ENCODE results near the gene LAMA3. TPM values are rescaled to one million over a fixed set of nuclear protein-coding genes. Genes with fewer than 3 reads are reported as not detected.

LAMA3 gene
- total RNA-seq, 1 experiment from 2014 or later = 34.6 TPM

GRCh38 chr18:23664674-23665073 lies 24.6 kb upstream of the LAMA3 start:
- Histone ChIP-seq H3K4me1 (no peaks in the 10 kb centered on the region), H3K9me3 (no peaks in the 10 kb centered on the region), H3K27me3 (replicated peaks; ENCODE audit: control insufficient read depth, insufficient read depth, low read length) (no peaks in the 10 kb centered on the region), H3K4me3 (ENCODE audit: low read depth, low read length) (no peak overlapping the region), H3K36me3 (ENCODE audit: control insufficient read depth, insufficient read depth, low read length) (no peaks in the 10 kb centered on the region)
- Mint-ChIP-seq H3K36me3 (ENCODE audit: insufficient read depth, unreplicated experiment) (no peaks in the 10 kb centered on the region), H3K27ac (ENCODE audit: unreplicated experiment) (no peak overlapping the region), H3K9me3 (ENCODE audit: unreplicated experiment) (no peaks in the 10 kb centered on the region), H3K4me3 (ENCODE audit: unreplicated experiment) (no peak overlapping the region), H3K27me3 (ENCODE audit: insufficient read depth, unreplicated experiment) (no peaks in the 10 kb centered on the region), H3K4me1 (ENCODE audit: low read depth, unreplicated experiment) (peaks cover 21% of the 10 kb centered on the region)
- no peak for TF ChIP-seq CTCF (IDR thresholded peaks at IDR 0.05; ENCODE audit: insufficient read depth in 1 of 2, low read depth in 1 of 2, low read length in 1 of 2, severe bottlenecking in 1 of 2, unreplicated experiment in 1 of 2)
- no TSS peak for BruUV-seq (replicated peaks)
- intact Hi-C loops (cut with micrococcal nuclease; ENCODE audit: unreplicated experiment) = no loop called here
- ChIA-PET CTCF (no interaction called here), POLR2A (no interaction called here)
- no peak for DNase-seq

GRCh38 chr18:23667114-23667513 lies 22.1 kb upstream of the LAMA3 start:
- TF ChIP-seq CTCF (IDR thresholded peaks at IDR 0.05; ENCODE audit: insufficient read depth in 1 of 2, low read depth in 1 of 2, low read length in 1 of 2, severe bottlenecking in 1 of 2, unreplicated experiment in 1 of 2) = peak in 1 of 2 experiments; percentile 13
- H3K27me3 Mint-ChIP-seq (ENCODE audit: insufficient read depth, unreplicated experiment) = no peaks in the 10 kb centered on the region
- intact Hi-C loops (cut with micrococcal nuclease; ENCODE audit: unreplicated experiment) = no loop called here

GRCh38 chr18:23668731-23669130 lies 20.5 kb upstream of the LAMA3 start:
- no peaks in the 10 kb centered on the region for H3K9me3 Mint-ChIP-seq (ENCODE audit: unreplicated experiment)
- Histone ChIP-seq H3K4me3 (ENCODE audit: low read depth, low read length) (no peak overlapping the region), H3K36me3 (ENCODE audit: control insufficient read depth, insufficient read depth, low read length) (no peaks in the 10 kb centered on the region), H3K4me1 (no peaks in the 10 kb centered on the region), H3K9me3 (no peaks in the 10 kb centered on the region), H3K27me3 (replicated peaks; ENCODE audit: control insufficient read depth, insufficient read depth, low read length) (no peaks in the 10 kb centered on the region)
- no peak for DNase-seq
- POLR2A ChIA-PET = no interaction called here
- no TSS peak for BruUV-seq (replicated peaks)
- H3K4me3 Mint-ChIP-seq (ENCODE audit: unreplicated experiment) = no peak overlapping the region
- H3K4me1 Mint-ChIP-seq (ENCODE audit: low read depth, unreplicated experiment) = peaks cover 7% of the 10 kb centered on the region
- H3K27ac Mint-ChIP-seq (ENCODE audit: unreplicated experiment) = no peak overlapping the region
- intact Hi-C loops (cut with micrococcal nuclease; ENCODE audit: unreplicated experiment) = no loop called here
- TF ChIP-seq CTCF (IDR thresholded peaks at IDR 0.05; ENCODE audit: insufficient read depth in 1 of 2, low read depth in 1 of 2, low read length in 1 of 2, severe bottlenecking in 1 of 2, unreplicated experiment in 1 of 2) = no peak
- H3K27me3 Mint-ChIP-seq (ENCODE audit: insufficient read depth, unreplicated experiment) = no peaks in the 10 kb centered on the region
- CTCF ChIA-PET = no interaction called here
- no peaks in the 10 kb centered on the region for H3K36me3 Mint-ChIP-seq (ENCODE audit: insufficient read depth, unreplicated experiment)

More at GRCh38 chr18:23667114-23667513, 22.1 kb upstream of the LAMA3 start:
- Mint-ChIP-seq H3K9me3 (ENCODE audit: unreplicated experiment) (no peaks in the 10 kb centered on the region), H3K4me1 (ENCODE audit: low read depth, unreplicated experiment) (peaks cover 14% of the 10 kb centered on the region), H3K36me3 (ENCODE audit: insufficient read depth, unreplicated experiment) (no peaks in the 10 kb centered on the region), H3K4me3 (ENCODE audit: unreplicated experiment) (no peak overlapping the region), H3K27ac (ENCODE audit: unreplicated experiment) (no peak overlapping the region)
- ChIA-PET CTCF (no interaction called here), POLR2A (no interaction called here)
- no peak for DNase-seq
- H3K36me3 ChIP-seq (ENCODE audit: control insufficient read depth, insufficient read depth, low read length) = no peaks in the 10 kb centered on the region
- H3K4me3 ChIP-seq (ENCODE audit: low read depth, low read length) = no peak overlapping the region
- no TSS peak for BruUV-seq (replicated peaks)
- no peaks in the 10 kb centered on the region for H3K9me3 ChIP-seq
- H3K27me3 ChIP-seq (replicated peaks; ENCODE audit: control insufficient read depth, insufficient read depth, low read length) = no peaks in the 10 kb centered on the region
- H3K4me1 ChIP-seq = no peaks in the 10 kb centered on the region
